ENCODE results near the gene BCL3. TPM values are rescaled to one million over a fixed set of nuclear protein-coding genes. Genes with fewer than 3 reads are reported as not detected.

The BCL3 gene
- total RNA-seq, 1 experiment from 2014 or later, result 2.2 TPM

- H3K4me2 ChIP-seq (ENCODE audit: insufficient read depth, insufficient read length, low read length), result no peak overlapping the region
- WGBS (ENCODE audit: extremely low coverage, insufficient read length, low lambda C conversion rate), result no CpG with 5 or more reads among the region's 18 CpGs
- no peak overlapping the region for H4K8ac ChIP-seq (replicated peaks; ENCODE audit: insufficient read length, low read depth, low read length)
- H3K79me2 ChIP-seq (ENCODE audit: insufficient read depth, low read length), result no peaks in the 10 kb centered on the region
- no peak overlapping the region for H3K23ac ChIP-seq (ENCODE audit: insufficient read length, low read depth, low read length)
- no peak overlapping the region for H4K91ac ChIP-seq (ENCODE audit: insufficient read length, low read depth, low read length)
- Mint-ChIP-seq H3K36me3 (ENCODE audit: insufficient read depth in 1 of 3, low read depth in 3 of 3) (no peaks in the 10 kb centered on the region; a peak in 1 of 7 replicates), H3K9me3 (no peaks in the 10 kb centered on the region), H3K27ac (no peak overlapping the region; a peak in 1 of 7 replicates), H3K4me1 (0 out of 4 replicates have a peak, but pooled peaks cover 2% of the 10 kb centered on the region in 2 experiments), H3K4me3 (no peak overlapping the region), H3K27me3 (ENCODE audit: low read depth) (peaks cover 15% of the 10 kb centered on the region)
- no peak overlapping the region for H2BK120ac ChIP-seq (ENCODE audit: low read depth, low read length, poor library complexity, severe bottlenecking)
- H3K18ac ChIP-seq (ENCODE audit: insufficient read length, low read depth, low read length), result no peak overlapping the region
- DNase-seq, result no peak
- H3K9me3 ChIP-seq (ENCODE audit: control insufficient read depth, low read depth, low read length), result no peaks in the 10 kb centered on the region
- H3K23me2 ChIP-seq (ENCODE audit: insufficient read length, low read depth, low read length, poor library complexity, severe bottlenecking), result no peaks in the 10 kb centered on the region
- no peak overlapping the region for H2BK20ac ChIP-seq (ENCODE audit: low read depth, low read length, poor library complexity, severe bottlenecking)
- no peak overlapping the region for H3K9ac ChIP-seq (ENCODE audit: extremely low read depth, insufficient read length, low read length)
- H2AFZ ChIP-seq (ENCODE audit: low read length), result no peak overlapping the region
- H2AK5ac ChIP-seq (ENCODE audit: insufficient read length, low read length), result no peak overlapping the region
- no peak overlapping the region for H3T11ph ChIP-seq (ENCODE audit: low read length)
- no peak overlapping the region for H3K14ac ChIP-seq (ENCODE audit: insufficient read depth, low read length)
- H4K5ac ChIP-seq (ENCODE audit: insufficient read length, low read depth, low read length), result no peak overlapping the region
- H2BK5ac ChIP-seq (ENCODE audit: insufficient read length, low read length), result no peak overlapping the region
- H3K27me3 ChIP-seq (ENCODE audit: insufficient read depth, low read length), result no peaks in the 10 kb centered on the region; the same call in 1 of the 2 replicates
- no peak overlapping the region for H3K4ac ChIP-seq (ENCODE audit: low read depth, low read length)
- H3K27ac ChIP-seq (ENCODE audit: insufficient read length, low read depth, low read length), result no peak overlapping the region
- no peak overlapping the region for H3K56ac ChIP-seq (ENCODE audit: insufficient read length, low read depth, low read length)
- no peak overlapping the region for H2BK15ac ChIP-seq (ENCODE audit: low read depth, low read length)
- no peak overlapping the region for H2BK12ac ChIP-seq (ENCODE audit: insufficient read length, low read depth, low read length)
- no peaks in the 10 kb centered on the region for H4K20me1 ChIP-seq (ENCODE audit: control insufficient read depth, insufficient read depth, insufficient read length)
- no peak for TF ChIP-seq CTCF (conservative IDR thresholded peaks at IDR 0.05)
- no peaks in the 10 kb centered on the region for H3K4me1 ChIP-seq (ENCODE audit: insufficient read depth, low read length)
- H3K79me1 ChIP-seq (ENCODE audit: insufficient read depth, low read depth, low read length, poor library complexity, severe bottlenecking), result no peaks in the 10 kb centered on the region
Observed at GRCh38 chr19:44725251-44725650, 23.3 kb upstream of the BCL3 start.

All from H9 (cell line).